Measurements from ENCODE around the gene PCGF3. TPM values are rescaled to one million over a fixed set of nuclear protein-coding genes. Genes with fewer than 3 reads are reported as not detected.
A peak's percentile ranks its signal among the peaks of the same experiment; 100 is the strongest.

The PCGF3 gene
- total and polyA plus RNA-seq, 10 of the 15 experiments (the other 5 are each of a cell fraction or from before 2014, with no cell fraction given): 2.2 to 43.8 (median 15.9) TPM

GRCh38 chr4:792626-793092 lies 87.0 kb downstream of the PCGF3 start (continued):
- TF ChIP-seq USF2 (IDR thresholded peaks at IDR 0.05; ENCODE audit: borderline replicate concordance, low read depth, low read length): peak; percentile 11; the same call in 1 of the 2 replicates
- TF ChIP-seq TCF3 (IDR thresholded peaks at IDR 0.05; ENCODE audit: borderline replicate concordance, insufficient read depth, low read depth, low read length): peak; percentile 92
- peak; percentile 69 for TF ChIP-seq USF1 (IDR thresholded peaks at IDR 0.05; ENCODE audit: borderline replicate concordance, extremely low read length, insufficient read depth, low read depth, low read length)
- peak; percentile 89 for TF ChIP-seq IRF5 (IDR thresholded peaks at IDR 0.05; ENCODE audit: borderline replicate concordance)
- no peak for TF ChIP-seq SP1 (IDR thresholded peaks at IDR 0.05; ENCODE audit: low read depth, low read length)
- TF ChIP-seq TCF12 (IDR thresholded peaks at IDR 0.05; ENCODE audit: low read depth, low read length): peak; percentile 91
- TF ChIP-seq EP300 (IDR thresholded peaks at IDR 0.05; ENCODE audit: borderline replicate concordance in 1 of 2, control insufficient read depth in 1 of 2, low read depth in 2 of 2, low read length in 2 of 2): peak; percentile 70 to 82; a peak in 3 of 4 replicates
- no peak for TF ChIP-seq BMI1 (IDR thresholded peaks at IDR 0.05; ENCODE audit: borderline replicate concordance)
- peak; percentile 58; the same call in 1 of the 2 replicates for TF ChIP-seq MAX (IDR thresholded peaks at IDR 0.05; ENCODE audit: low read depth, low read length)
- TF ChIP-seq RELB (IDR thresholded peaks at IDR 0.05; ENCODE audit: low read depth): peak; percentile 67
- no peak for TF ChIP-seq BACH1 (IDR thresholded peaks at IDR 0.05; ENCODE audit: borderline replicate concordance)
- no peak for TF ChIP-seq HCFC1 (IDR thresholded peaks at IDR 0.05; ENCODE audit: low read length)
- TF ChIP-seq KLF5 (IDR thresholded peaks at IDR 0.05; ENCODE audit: partially characterized antibody): peak; percentile 28
- TF ChIP-seq CUX1 (IDR thresholded peaks at IDR 0.05; ENCODE audit: insufficient replicate concordance, low read depth, low read length): no peak
- TF ChIP-seq PAX5 (IDR thresholded peaks at IDR 0.05; ENCODE audit: borderline replicate concordance, low read depth, low read length): peak; percentile 95
- peak; percentile 84; the same call in 2 of the 3 replicates for TF ChIP-seq POU2F2 (IDR thresholded peaks at IDR 0.05; ENCODE audit: borderline replicate concordance, low read depth, low read length)
- no peak for TF ChIP-seq NR2C2 (IDR thresholded peaks at IDR 0.05; ENCODE audit: borderline replicate concordance, control insufficient read depth, insufficient read length, low read depth)
- no peak for TF ChIP-seq SREBF2 (IDR thresholded peaks at IDR 0.05; ENCODE audit: low read length)

Data from GM12878 (cell line).